Tibial nerve (tissue), 3 donors: ENCODE results near the gene NTF4.

Source experiments
- POLR2A ChIP-seq, 2 donors: fragments of 450-650 bp; IDR thresholded peaks; one replicate each; pipeline ENCODE4 v1.6.1; 2017; ENCODE audit warnings: antibody characterized with exemption in 2 of 2, mild to moderate bottlenecking in 2 of 2, moderate library complexity in 2 of 2
- TF ChIP-seq, protein P1 (sequence below), 5 experiments: fragments of 200-600 bp in 3 of 5; fragments of 450-650 bp in 2 of 5; sonication (generic) in 3 of 5; IDR thresholded peaks; one replicate each; pipeline ENCODE4 v1.5.1; 2016 to 2019; ENCODE audit warnings: antibody characterized with exemption in 5 of 5, mild to moderate bottlenecking in 3 of 5, moderate library complexity in 2 of 5

DNA sequence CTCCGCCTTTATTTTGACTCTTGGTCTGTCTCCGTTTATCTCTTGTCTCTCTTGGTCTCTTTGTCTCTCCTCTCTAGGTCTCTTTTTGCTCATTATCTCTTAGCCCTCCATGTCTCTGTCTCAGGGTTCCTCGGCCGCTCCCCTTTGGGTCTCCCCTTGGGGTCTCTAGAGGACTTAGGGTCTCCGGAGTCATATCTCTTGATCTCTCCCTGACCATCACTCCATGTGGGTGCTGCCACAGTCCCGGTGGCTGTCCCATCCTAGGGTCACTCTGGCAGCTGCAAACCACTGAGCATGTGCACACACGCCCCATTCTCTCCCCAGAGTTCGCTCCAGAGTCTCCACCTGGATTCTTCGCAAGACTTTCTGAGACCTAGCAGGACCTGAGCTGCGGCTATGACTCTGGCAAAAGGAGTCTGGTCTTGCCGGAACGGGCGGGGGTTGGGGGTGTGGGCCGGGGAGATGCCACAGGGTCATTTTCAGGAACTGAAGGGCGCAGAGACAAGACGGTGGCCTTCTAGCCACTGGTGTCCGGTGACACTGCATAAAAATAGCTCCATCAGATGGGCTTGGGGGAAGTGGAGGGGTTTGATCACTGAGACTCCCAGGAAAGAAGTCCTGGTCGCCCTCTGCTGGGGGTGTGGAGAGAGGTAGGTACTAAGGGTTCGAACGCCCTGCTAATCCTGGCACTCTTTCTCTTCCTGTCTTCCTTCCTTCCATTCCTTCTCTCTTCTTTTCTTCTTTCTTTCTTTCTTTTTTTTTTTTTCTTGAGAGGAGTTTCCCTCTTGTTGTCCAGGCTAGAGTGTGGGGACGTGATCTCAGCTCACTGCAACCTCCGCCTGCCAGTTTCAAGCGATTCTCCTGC lies 9.1 kb upstream of the NTF4 start:
- TF ChIP-seq, protein P1, sequence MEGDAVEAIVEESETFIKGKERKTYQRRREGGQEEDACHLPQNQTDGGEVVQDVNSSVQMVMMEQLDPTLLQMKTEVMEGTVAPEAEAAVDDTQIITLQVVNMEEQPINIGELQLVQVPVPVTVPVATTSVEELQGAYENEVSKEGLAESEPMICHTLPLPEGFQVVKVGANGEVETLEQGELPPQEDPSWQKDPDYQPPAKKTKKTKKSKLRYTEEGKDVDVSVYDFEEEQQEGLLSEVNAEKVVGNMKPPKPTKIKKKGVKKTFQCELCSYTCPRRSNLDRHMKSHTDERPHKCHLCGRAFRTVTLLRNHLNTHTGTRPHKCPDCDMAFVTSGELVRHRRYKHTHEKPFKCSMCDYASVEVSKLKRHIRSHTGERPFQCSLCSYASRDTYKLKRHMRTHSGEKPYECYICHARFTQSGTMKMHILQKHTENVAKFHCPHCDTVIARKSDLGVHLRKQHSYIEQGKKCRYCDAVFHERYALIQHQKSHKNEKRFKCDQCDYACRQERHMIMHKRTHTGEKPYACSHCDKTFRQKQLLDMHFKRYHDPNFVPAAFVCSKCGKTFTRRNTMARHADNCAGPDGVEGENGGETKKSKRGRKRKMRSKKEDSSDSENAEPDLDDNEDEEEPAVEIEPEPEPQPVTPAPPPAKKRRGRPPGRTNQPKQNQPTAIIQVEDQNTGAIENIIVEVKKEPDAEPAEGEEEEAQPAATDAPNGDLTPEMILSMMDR (IDR thresholded peaks at IDR 0.05): no peak
- TF ChIP-seq POLR2A (IDR thresholded peaks at IDR 0.05): no peak
